NCI-H2107 treated with DMSO at 0.1 percent for 48 hours (cell line): ENCODE data around the gene L3MBTL3.

Experiments
- DNase-seq: peaks from one replicate; lab custom pipeline; 2025; ENCODE audit not compliant: unreplicated experiment; lab: John Stamatoyannopoulos, UW

L3MBTL3 gene

GRCh38 chr6:130018292-130018743 is at the start of gene L3MBTL3:
L3MBTL3 (plus strand) TSS chr6:130018581; CDS start chr6:130042700, 24,119 bp downstream.
- peak; percentile 82 for DNase-seq

GRCh38 chr6:129969064-129969463 is 49.3 kb upstream of the L3MBTL3 start:
- no peak for DNase-seq

GRCh38 chr6:129976110-129976509 is 42.3 kb upstream of the L3MBTL3 start:
- DNase-seq, result no peak

- DNase-seq, result no peak
Measured at GRCh38 chr6:129978148-129978916, 40.0 kb upstream of the L3MBTL3 start.

GRCh38 chr6:129980821-129981220 is 37.6 kb upstream of the L3MBTL3 start:
- no peak for DNase-seq

- no peak for DNase-seq
Measured at GRCh38 chr6:129981598-129981997, 36.8 kb upstream of the L3MBTL3 start.

GRCh38 chr6:129989396-129989795 is 29.0 kb upstream of the L3MBTL3 start:
- DNase-seq, result no peak

GRCh38 chr6:129992881-129993280 is 25.5 kb upstream of the L3MBTL3 start:
- no peak for DNase-seq

- no peak for DNase-seq
Measured at GRCh38 chr6:129994410-129994809, 24.0 kb upstream of the L3MBTL3 start.

- DNase-seq, result peak; percentile 90
Measured at GRCh38 chr6:129996387-129996786, 22.0 kb upstream of the L3MBTL3 start.

- no peak for DNase-seq
Measured at GRCh38 chr6:130000526-130001421, 17.6 kb upstream of the L3MBTL3 start.

GRCh38 chr6:130008236-130008873 is 10.0 kb upstream of the L3MBTL3 start:
- DNase-seq, result no peak

GRCh38 chr6:130009146-130009545 is 9.2 kb upstream of the L3MBTL3 start:
- DNase-seq, result no peak

GRCh38 chr6:130010387-130010786 is 8.0 kb upstream of the L3MBTL3 start:
- DNase-seq, result no peak

- no peak for DNase-seq
Measured at GRCh38 chr6:130012728-130013127, 5.7 kb upstream of the L3MBTL3 start.

- DNase-seq, result no peak
Measured at GRCh38 chr6:130018744-130019325, 454 bp downstream of the L3MBTL3 start.

GRCh38 chr6:130019326-130020072 is 1.1 kb downstream of the L3MBTL3 start:
- DNase-seq, result no peak

GRCh38 chr6:130020073-130020906 is 1.9 kb downstream of the L3MBTL3 start:
- DNase-seq, result no peak

GRCh38 chr6:130020907-130021629 is 2.7 kb downstream of the L3MBTL3 start:
- DNase-seq, result peak; percentile 85
